ENCODE measurements around the gene RNF14. TPM values are rescaled to one million over a fixed set of nuclear protein-coding genes. Genes with fewer than 3 reads are reported as not detected.
"Not testable (repeated sequence)": the region's sequence is repeated elsewhere in the genome, so short reads cannot be mapped to it uniquely, and the experiment has no call there.

Gene RNF14
- total and polyA plus RNA-seq, 2 of the 8 experiments (the other 6 are each of a cell fraction or from before 2014, with no cell fraction given) = 4.7 to 20.2 TPM

GRCh38 chr5:142032747-142033631, 64.1 kb downstream of the RNF14 start (continued):
- no peak for TF ChIP-seq CHD1 (IDR thresholded peaks at IDR 0.05; ENCODE audit: low read depth, low read length)
- no peak for TF ChIP-seq JUN (IDR thresholded peaks at IDR 0.05; ENCODE audit: low read depth, low read length)

GRCh38 chr5:142033632-142034567, 65.0 kb downstream of the RNF14 start:
- H3K4me2 ChIP-seq (ENCODE audit: insufficient read depth in 1 of 2, low read depth in 2 of 2, low read length in 2 of 2); H3K18ac ChIP-seq (ENCODE audit: extremely low read depth, low read length); H2BK12ac ChIP-seq (ENCODE audit: low read depth, low read length); H2BK15ac ChIP-seq (ENCODE audit: low read length); H3K4me1 ChIP-seq (replicated peaks in 1 of 4; ENCODE audit: control insufficient read depth in 3 of 4, insufficient read depth in 4 of 4, low read length in 3 of 4); H3K4me3 ChIP-seq (ENCODE audit: extremely low read depth in 1 of 4, insufficient read depth in 2 of 4, low read depth in 3 of 4, low read length in 4 of 4); H3K79me1 ChIP-seq (ENCODE audit: low read depth, low read length); H2AFZ ChIP-seq (ENCODE audit: low read length); FAIRE-seq; H3K23ac ChIP-seq (ENCODE audit: insufficient read length); H3K23me2 ChIP-seq (ENCODE audit: low read depth, low read length); H2AK5ac ChIP-seq (ENCODE audit: low read depth, low read length); H3K36me3 ChIP-seq (ENCODE audit: control insufficient read depth in 2 of 4, insufficient read depth in 4 of 4, low read length in 3 of 4); H3K27me3 ChIP-seq (replicated peaks in 1 of 4; ENCODE audit: control insufficient read depth in 3 of 4, extremely low read depth in 1 of 4, insufficient read depth in 3 of 4, low read length in 3 of 4); H4K5ac ChIP-seq (ENCODE audit: insufficient read length, low read depth, low read length); H3K56ac ChIP-seq (replicated peaks; ENCODE audit: insufficient read length, low read depth, low read length); H3K79me2 ChIP-seq (ENCODE audit: control insufficient read depth in 1 of 2, insufficient read depth in 2 of 2, low read length in 2 of 2); H2BK5ac ChIP-seq (ENCODE audit: low read depth, low read length); H3K27ac ChIP-seq (ENCODE audit: low read depth, low read length); H4K91ac ChIP-seq (replicated peaks; ENCODE audit: insufficient read length, low read length); H3K9ac ChIP-seq (replicated peaks in 1 of 4; ENCODE audit: extremely low read depth in 1 of 4, low read depth in 3 of 4, low read length in 3 of 4); H3K9me3 ChIP-seq (ENCODE audit: insufficient read depth in 2 of 2, low read depth in 1 of 2, low read length in 1 of 2); H2BK120ac ChIP-seq (replicated peaks; ENCODE audit: low read depth, low read length); H4K8ac ChIP-seq (ENCODE audit: extremely low read depth, insufficient read depth, low read length); H2BK20ac ChIP-seq (ENCODE audit: low read length); H3K4ac ChIP-seq (replicated peaks; ENCODE audit: insufficient read length, low read depth, low read length); H4K20me1 ChIP-seq (replicated peaks in 1 of 2; ENCODE audit: control insufficient read depth in 1 of 2, insufficient read depth in 2 of 2, low read length in 2 of 2); H3K14ac ChIP-seq (ENCODE audit: insufficient read length): not testable (repeated sequence)
- peak in 1 of 2 experiments; percentile 13 for DNase-seq (ENCODE audit: low read depth in 1 of 2, low spot score in 2 of 2)
- ChIA-PET CTCF (ENCODE audit: partially characterized antibody) (interaction anchor here (0.9 to 1.3 kb wide), 3 partner anchors 8 to 109 kb away, joined by 3 to 8 read pairs (median 3); no protein-coding TSS in a partner anchor), POLR2A (ENCODE audit: partially characterized antibody) (interaction anchor here (1.4 to 1.5 kb wide), 2 partner anchors 22 to 24 kb away, joined by 3 to 4 read pairs; no protein-coding TSS in a partner anchor)
- 90% methylated on average over 15 of the region's 15 CpGs; no CpG with 5 or more reads in 1 of the 2 experiments for WGBS, 2 experiments (ENCODE audit: extremely low coverage in 1 of 2, insufficient coverage in 1 of 2, insufficient read length in 1 of 2, insufficient replicate concordance in 2 of 2, low coverage in 1 of 2, low lambda C conversion rate in 2 of 2, missing lambda C conversion rate in 1 of 2)

Data from H1 (cell line).